Caco-2 (cell line): Measurements from ENCODE around the gene PARD3. TPM values are rescaled to one million over a fixed set of nuclear protein-coding genes. Genes with fewer than 3 reads are reported as not detected.

Experiments
- BruUV-seq: library from RNA; stranded (reverse); fragments of 400-500 nt; replicated peaks from 2 replicates; lab custom pipeline; 2021; lab: Mats Ljungman, UMichigan
- CTCF ChIA-PET: fragments of 300-600 bp; sonication (Branson Sonifier 250); formaldehyde crosslinking; loops from one replicate; lab custom pipeline; 2022; ENCODE audit warnings: antibody characterized with exemption; lab: Charles Lee
- POLR2A ChIA-PET: fragments of 300-600 bp; sonication (Branson Sonifier 250); formaldehyde crosslinking; loops from one replicate; lab custom pipeline; 2022; ENCODE audit warnings: antibody characterized with exemption; lab: Charles Lee
- DNase-seq, 2 experiments: peaks; one replicate each; pipeline versions ENCODE4 v3.0.0 to v3.0.0-alpha.2; 2020 to 2022
- H3K27me3 ChIP-seq: replicated peaks from 2 replicates; pipeline ENCODE4 v1.6.0; 2011; ENCODE audit warnings: low read length; ENCODE audit not compliant: control insufficient read depth, insufficient read depth
- H3K36me3 ChIP-seq: 2 replicates; pipeline ENCODE4 v1.5.1; 2011; ENCODE audit warnings: low read length; ENCODE audit not compliant: control insufficient read depth, insufficient read depth
- H3K4me1 ChIP-seq: fragments of 250-450 bp; sonication (Bioruptor Pico); 2 replicates; pipeline ENCODE4 v1.5.1; 2020; ENCODE audit warnings: mild to moderate bottlenecking
- H3K4me3 ChIP-seq: 2 replicates; pipeline ENCODE4 v1.5.1; 2011; ENCODE audit warnings: low read depth, mild to moderate bottlenecking, control low read depth, low read length
- H3K9me3 ChIP-seq: fragments of 250-450 bp; sonication (Bioruptor Pico); 2 replicates; pipeline ENCODE4 v1.5.1; 2020; ENCODE audit warnings: mild to moderate bottlenecking, moderate library complexity
- H3K27ac Mint-ChIP-seq: one replicate; pipeline ENCODE4 v1.8.0; 2022; ENCODE audit warnings: mixed read lengths; ENCODE audit not compliant: unreplicated experiment
- H3K27me3 Mint-ChIP-seq: one replicate; pipeline ENCODE4 v1.8.0; 2022; ENCODE audit warnings: mixed read lengths; ENCODE audit not compliant: insufficient read depth, unreplicated experiment
- H3K36me3 Mint-ChIP-seq: one replicate; pipeline ENCODE4 v1.8.0; 2022; ENCODE audit warnings: mild to moderate bottlenecking, mixed read lengths; ENCODE audit not compliant: insufficient read depth, unreplicated experiment
- H3K4me1 Mint-ChIP-seq: one replicate; pipeline ENCODE4 v1.8.0; 2022; ENCODE audit warnings: low read depth, mixed read lengths; ENCODE audit not compliant: unreplicated experiment
- H3K4me3 Mint-ChIP-seq: one replicate; pipeline ENCODE4 v1.8.0; 2022; ENCODE audit warnings: mild to moderate bottlenecking, moderate library complexity, mixed read lengths; ENCODE audit not compliant: unreplicated experiment
- H3K9me3 Mint-ChIP-seq: one replicate; pipeline ENCODE4 v1.8.0; 2022; ENCODE audit warnings: mixed read lengths; ENCODE audit not compliant: unreplicated experiment
- CTCF ChIP-seq, 2 experiments: fragments of 200-600 bp in 1 of 2; IDR thresholded peaks; 1 replicate in 1 of 2; 2 replicates in 1 of 2; pipeline versions ENCODE4 v1.5.1 to v1.8.0; 2011 to 2022; ENCODE audit warnings: antibody characterized with exemption in 1 of 2, control low read depth in 1 of 2, inconsistent platforms in 1 of 2, low read depth in 1 of 2, low read length in 1 of 2, mild to moderate bottlenecking in 1 of 2, moderate library complexity in 1 of 2; ENCODE audit not compliant: insufficient read depth in 1 of 2, severe bottlenecking in 1 of 2, unreplicated experiment in 1 of 2
- intact Hi-C: fragments of 100-400 bp; cut with micrococcal nuclease; formaldehyde crosslinking; loops from one replicate; pipeline ENCODE4 v1.10.0; 2022; ENCODE audit not compliant: unreplicated experiment
- total RNA-seq: library from RNA; stranded (reverse); gene quantifications from 2 replicates; pipeline ENCODE4 v1.2.3, GENCODE V29; 2022

The PARD3 gene
- total RNA-seq, 1 experiment from 2014 or later, result 80.7 TPM

GRCh38 chr10:34473174-34474008, 341.7 kb downstream of the PARD3 start:
- H3K27ac Mint-ChIP-seq, result no peak overlapping the region
- intact Hi-C loops, result no loop called here
- no peaks in the 10 kb centered on the region for H3K9me3 Mint-ChIP-seq
- Histone ChIP-seq H3K4me3 (no peak overlapping the region), H3K9me3 (no peaks in the 10 kb centered on the region), H3K27me3 (no peaks in the 10 kb centered on the region), H3K36me3 (no peaks in the 10 kb centered on the region), H3K4me1 (peaks cover 24% of the 10 kb centered on the region)
- no peak overlapping the region for H3K4me3 Mint-ChIP-seq
- TF ChIP-seq CTCF (IDR thresholded peaks at IDR 0.05; ENCODE audit: insufficient read depth in 1 of 2, low read depth in 1 of 2, low read length in 1 of 2, severe bottlenecking in 1 of 2, unreplicated experiment in 1 of 2), result no peak
- POLR2A ChIA-PET, result no interaction called here
- BruUV-seq, result no TSS peak
- H3K36me3 Mint-ChIP-seq, result peaks cover 5% of the 10 kb centered on the region
- no peak for DNase-seq
- CTCF ChIA-PET, result no interaction called here
- H3K4me1 Mint-ChIP-seq, result peaks cover 21% of the 10 kb centered on the region
- H3K27me3 Mint-ChIP-seq, result no peaks in the 10 kb centered on the region

GRCh38 chr10:34470307-34470706, 344.8 kb downstream of the PARD3 start:
- Histone ChIP-seq H3K27me3 (no peaks in the 10 kb centered on the region), H3K4me3 (no peak overlapping the region), H3K9me3 (no peaks in the 10 kb centered on the region), H3K4me1 (no peaks in the 10 kb centered on the region), H3K36me3 (no peaks in the 10 kb centered on the region)
- no peak for DNase-seq
- no TSS peak for BruUV-seq
- Mint-ChIP-seq H3K9me3 (no peaks in the 10 kb centered on the region), H3K27ac (no peak overlapping the region), H3K36me3 (peaks cover 5% of the 10 kb centered on the region), H3K27me3 (no peaks in the 10 kb centered on the region), H3K4me3 (no peak overlapping the region), H3K4me1 (no peaks in the 10 kb centered on the region)
- intact Hi-C loops, result no loop called here
- TF ChIP-seq CTCF (IDR thresholded peaks at IDR 0.05; ENCODE audit: insufficient read depth in 1 of 2, low read depth in 1 of 2, low read length in 1 of 2, severe bottlenecking in 1 of 2, unreplicated experiment in 1 of 2), result no peak
- ChIA-PET POLR2A (no interaction called here), CTCF (no interaction called here)

GRCh38 chr10:34469446-34469845, 345.6 kb downstream of the PARD3 start:
- no peak for TF ChIP-seq CTCF (IDR thresholded peaks at IDR 0.05; ENCODE audit: insufficient read depth in 1 of 2, low read depth in 1 of 2, low read length in 1 of 2, severe bottlenecking in 1 of 2, unreplicated experiment in 1 of 2)
- ChIA-PET POLR2A (no interaction called here), CTCF (no interaction called here)
- BruUV-seq, result no TSS peak
- Mint-ChIP-seq H3K36me3 (peaks cover 9% of the 10 kb centered on the region), H3K4me1 (no peaks in the 10 kb centered on the region), H3K4me3 (no peak overlapping the region), H3K9me3 (no peaks in the 10 kb centered on the region), H3K27ac (no peak overlapping the region), H3K27me3 (no peaks in the 10 kb centered on the region)
- Histone ChIP-seq H3K27me3 (no peaks in the 10 kb centered on the region), H3K36me3 (no peaks in the 10 kb centered on the region), H3K9me3 (no peaks in the 10 kb centered on the region), H3K4me3 (no peak overlapping the region), H3K4me1 (no peaks in the 10 kb centered on the region)
- intact Hi-C loops, result no loop called here
- no peak for DNase-seq
